Stimulated activated CD4-positive, alpha-beta T cell treated with anti-CD3 and anti-CD28 coated beads, Interleukin-1b, Interleukin-23, amount 100 ng/mL, for 24 hours (primary cell): ENCODE data around the gene SH2D3C.
"Not testable (repeated sequence)": the region's sequence is repeated elsewhere in the genome, so short reads cannot be mapped to it uniquely, and the experiment has no call there.

ENCODE experiments used
- DNase-seq, 4 experiments: peaks; one replicate each; pipeline ENCODE4 v3.0.0-alpha.2; 2020; ENCODE audit warnings: low read depth in 4 of 4, low spot score in 1 of 4

SH2D3C gene

GRCh38 chr9:127785933-127786772 is 7.7 kb upstream of the SH2D3C start, which contains the start of gene CDK9:
CDK9 (plus strand) TSS chr9:127786034; CDS start chr9:127786149, 115 bp downstream.
- peak; percentile 85 to 89 (median 86) for DNase-seq

GRCh38 chr9:127785023-127785932 is 6.8 kb upstream of the SH2D3C start:
- DNase-seq, result peak; percentile 72 to 82 (median 78)

GRCh38 chr9:127783111-127784008 is 4.9 kb upstream of the SH2D3C start:
- DNase-seq, result peak in 1 of 4 experiments; percentile 57

GRCh38 chr9:127781806-127782205 is 3.3 kb upstream of the SH2D3C start:
- no peak for DNase-seq

GRCh38 chr9:127780909-127781308 is 2.4 kb upstream of the SH2D3C start:
- not testable (repeated sequence) for DNase-seq

GRCh38 chr9:127780126-127780885 is 1.8 kb upstream of the SH2D3C start:
- DNase-seq, result no peak

- peak in 1 of 4 experiments; percentile 57 for DNase-seq
Measured at GRCh38 chr9:127779136-127779981, 893 bp upstream of the SH2D3C start.

GRCh38 chr9:127777368-127777980 is 992 bp downstream of the SH2D3C start:
- DNase-seq, result no peak

- DNase-seq, result no peak
Measured at GRCh38 chr9:127776924-127777289, 1.6 kb downstream of the SH2D3C start.

- peak in 2 of 4 experiments; percentile 53 to 76 for DNase-seq
Measured at GRCh38 chr9:127776195-127776923, 2.1 kb downstream of the SH2D3C start.

- no peak for DNase-seq
Measured at GRCh38 chr9:127773981-127774380, 4.5 kb downstream of the SH2D3C start.

- DNase-seq, result no peak
Measured at GRCh38 chr9:127773272-127773671, 5.2 kb downstream of the SH2D3C start.

- no peak for DNase-seq
Measured at GRCh38 chr9:127772603-127773002, 5.9 kb downstream of the SH2D3C start.

GRCh38 chr9:127771570-127772189 is 6.8 kb downstream of the SH2D3C start:
- no peak for DNase-seq

- DNase-seq, result peak; percentile 90 to 97 (median 94)
Measured at GRCh38 chr9:127770905-127771569, 7.4 kb downstream of the SH2D3C start.

GRCh38 chr9:127770583-127770904 is 7.9 kb downstream of the SH2D3C start:
- no peak for DNase-seq

- DNase-seq, result no peak
Measured at GRCh38 chr9:127769929-127770582, 8.4 kb downstream of the SH2D3C start.
